Nephron (organoid): Measurements from ENCODE around the gene ISG15.

Experiments used
- H3K27ac Mint-ChIP-seq, 3 experiments: 2 replicates each; pipeline ENCODE4 v1.8.0; 2020; ENCODE audit warnings: mixed read lengths in 3 of 3, mild to moderate bottlenecking in 2 of 3, moderate library complexity in 1 of 3
- H3K27me3 Mint-ChIP-seq: 2 replicates; pipeline ENCODE4 v1.8.0; 2021; ENCODE audit warnings: low read depth, mild to moderate bottlenecking, moderate library complexity, mixed read lengths
- H3K36me3 Mint-ChIP-seq: 2 replicates; pipeline ENCODE4 v1.8.0; 2020; ENCODE audit warnings: low read depth, mixed read lengths
- H3K4me1 Mint-ChIP-seq: 2 replicates; pipeline ENCODE4 v1.8.0; 2020; ENCODE audit warnings: mixed read lengths
- H3K4me3 Mint-ChIP-seq, 3 experiments: 2 replicates each; pipeline ENCODE4 v1.8.0; 2020; ENCODE audit warnings: mild to moderate bottlenecking in 3 of 3, mixed read lengths in 3 of 3, moderate library complexity in 2 of 3
- H3K9me3 Mint-ChIP-seq: 2 replicates; pipeline ENCODE4 v1.8.0; 2020; ENCODE audit warnings: mixed read lengths
- CTCF ChIP-seq, 3 experiments: fragments of 200-600 bp; sonication (generic); IDR thresholded peaks; one replicate each; pipeline ENCODE4 v1.5.0; 2021; ENCODE audit warnings: antibody characterized with exemption in 3 of 3; ENCODE audit not compliant: unreplicated experiment in 3 of 3

ISG15 gene

GRCh38 chr1:966704-967300, 46.5 kb upstream of the ISG15 start:
- Mint-ChIP-seq H3K27me3 (peaks cover 40% of the 10 kb centered on the region), H3K4me1 (no peaks in the 10 kb centered on the region), H3K9me3 (no peaks in the 10 kb centered on the region), H3K27ac (no peak overlapping the region), H3K4me3 (peak overlapping the region in 2 of 3 experiments; percentile 46 to 64), H3K36me3 (peaks cover 4% of the 10 kb centered on the region)
- TF ChIP-seq CTCF (IDR thresholded peaks at IDR 0.05; ENCODE audit: unreplicated experiment in 3 of 3) = no peak

- Mint-ChIP-seq H3K36me3 (peaks cover 4% of the 10 kb centered on the region), H3K9me3 (no peaks in the 10 kb centered on the region), H3K4me3 (peak overlapping the region; percentile 21 to 48 (median 23)), H3K27ac (no peak overlapping the region), H3K4me1 (no peaks in the 10 kb centered on the region), H3K27me3 (peaks cover 40% of the 10 kb centered on the region)
- no peak for TF ChIP-seq CTCF (IDR thresholded peaks at IDR 0.05; ENCODE audit: unreplicated experiment in 3 of 3)
These were observed 45.6 kb upstream of the ISG15 start for GRCh38 chr1:967466-968343.

- H3K27me3 Mint-ChIP-seq = peaks cover 49% of the 10 kb centered on the region
- H3K4me3 Mint-ChIP-seq = peak overlapping the region in 2 of 3 experiments; percentile 8 to 27
- TF ChIP-seq CTCF (IDR thresholded peaks at IDR 0.05; ENCODE audit: unreplicated experiment in 3 of 3) = no peak
- H3K9me3 Mint-ChIP-seq = no peaks in the 10 kb centered on the region
- no peak overlapping the region for H3K27ac Mint-ChIP-seq
- H3K36me3 Mint-ChIP-seq = peaks cover 4% of the 10 kb centered on the region
- no peaks in the 10 kb centered on the region for H3K4me1 Mint-ChIP-seq
These were observed 43.9 kb upstream of the ISG15 start for GRCh38 chr1:969260-969855.

GRCh38 chr1:970242-970972, 42.9 kb upstream of the ISG15 start:
- Mint-ChIP-seq H3K9me3 (no peaks in the 10 kb centered on the region), H3K27me3 (peaks cover 56% of the 10 kb centered on the region), H3K4me3 (no peak overlapping the region), H3K27ac (no peak overlapping the region), H3K36me3 (no peaks in the 10 kb centered on the region), H3K4me1 (no peaks in the 10 kb centered on the region)
- no peak for TF ChIP-seq CTCF (IDR thresholded peaks at IDR 0.05; ENCODE audit: unreplicated experiment in 3 of 3)

GRCh38 chr1:970973-971730, 42.1 kb upstream of the ISG15 start:
- Mint-ChIP-seq H3K27ac (no peak overlapping the region), H3K36me3 (no peaks in the 10 kb centered on the region), H3K4me1 (no peaks in the 10 kb centered on the region), H3K27me3 (peaks cover 62% of the 10 kb centered on the region), H3K9me3 (no peaks in the 10 kb centered on the region), H3K4me3 (no peak overlapping the region)
- no peak for TF ChIP-seq CTCF (IDR thresholded peaks at IDR 0.05; ENCODE audit: unreplicated experiment in 3 of 3)
